ENCODE measurements around the gene MUS81.

MUS81 gene

GRCh38 chr11:65861533-65862183 lies 1.4 kb downstream of the MUS81 start:
- DNase-seq, result no peak

GRCh38 chr11:65862191-65862735 lies 2.0 kb downstream of the MUS81 start:
- DNase-seq, result no peak

GRCh38 chr11:65862941-65863888 lies 3.0 kb downstream of the MUS81 start:
- DNase-seq, result no peak

GRCh38 chr11:65863889-65864705 lies 3.9 kb downstream of the MUS81 start:
- DNase-seq, result no peak

- DNase-seq, result no peak
These were observed 4.7 kb downstream of the MUS81 start for GRCh38 chr11:65864706-65865471.

- DNase-seq, result no peak
These were observed 5.4 kb downstream of the MUS81 start for GRCh38 chr11:65865550-65866172.

- DNase-seq, result no peak
These were observed 6.5 kb downstream of the MUS81 start for GRCh38 chr11:65866509-65867283.

- no peak for DNase-seq
These were observed 7.2 kb downstream of the MUS81 start for GRCh38 chr11:65867284-65868071.

- no peak for DNase-seq
These were observed 7.9 kb downstream of the MUS81 start for GRCh38 chr11:65868076-65868667.

GRCh38 chr11:65868907-65869306 lies 8.7 kb downstream of the MUS81 start:
- no peak for DNase-seq

GRCh38 chr11:65869643-65870306 lies 9.5 kb downstream of the MUS81 start:
- no peak for DNase-seq

GRCh38 chr11:65870307-65870658 lies 10.1 kb downstream of the MUS81 start:
- DNase-seq, result no peak

- DNase-seq, result no peak
These were observed 10.8 kb downstream of the MUS81 start for GRCh38 chr11:65870706-65871681.

GRCh38 chr11:65871811-65872548 lies 11.7 kb downstream of the MUS81 start:
- no peak for DNase-seq

- no peak for DNase-seq
These were observed 12.5 kb downstream of the MUS81 start, which contains the start of gene EFEMP2 for GRCh38 chr11:65872586-65873317. EFEMP2 (minus strand) TSS chr11:65872800; CDS start chr11:65872354, 446 bp downstream.

All from stimulated activated CD4-positive, alpha-beta T cell treated with anti-CD3 and anti-CD28 coated beads, Interleukin-4, amount 100 ng/mL, for 24 hours (primary cell).